GM18907 (cell line): ENCODE results near the gene SLC39A11.
"Not testable (repeated sequence)": the region's sequence is repeated elsewhere in the genome, so short reads cannot be mapped to it uniquely, and the experiment has no call there.

Experiments used
- ATAC-seq: cut with Tn5 transposase; IDR thresholded peaks from one replicate; pipeline ENCODE4 v1.9.1; 2021; ENCODE audit warnings: mild to moderate bottlenecking, moderate library complexity; ENCODE audit not compliant: unreplicated experiment

SLC39A11 gene

GRCh38 chr17:73072219-73072962 is 20.1 kb downstream of the SLC39A11 start:
- ATAC-seq: no peak

GRCh38 chr17:73071066-73071999 is 21.2 kb downstream of the SLC39A11 start:
- ATAC-seq: no peak

GRCh38 chr17:73069841-73070240 is 22.6 kb downstream of the SLC39A11 start:
- no peak for ATAC-seq

GRCh38 chr17:73069164-73069770 is 23.2 kb downstream of the SLC39A11 start:
- ATAC-seq: no peak

GRCh38 chr17:73068322-73069153 is 23.9 kb downstream of the SLC39A11 start:
- no peak for ATAC-seq

- not testable (repeated sequence) for ATAC-seq
Measured at GRCh38 chr17:73067699-73068098, 24.8 kb downstream of the SLC39A11 start.

- no peak for ATAC-seq
Measured at GRCh38 chr17:73067075-73067474, 25.4 kb downstream of the SLC39A11 start.

- ATAC-seq: no peak
Measured at GRCh38 chr17:73066148-73066884, 26.2 kb downstream of the SLC39A11 start.

- no peak for ATAC-seq
Measured at GRCh38 chr17:73065376-73065775, 27.1 kb downstream of the SLC39A11 start.

- ATAC-seq: no peak
Measured at GRCh38 chr17:73064084-73064938, 28.2 kb downstream of the SLC39A11 start.

- ATAC-seq: no peak
Measured at GRCh38 chr17:73062726-73063125, 29.8 kb downstream of the SLC39A11 start.

GRCh38 chr17:73061161-73061560 is 31.3 kb downstream of the SLC39A11 start:
- ATAC-seq: no peak

- no peak for ATAC-seq
Measured at GRCh38 chr17:73060721-73061120, 31.8 kb downstream of the SLC39A11 start.

- not testable (repeated sequence) for ATAC-seq
Measured at GRCh38 chr17:73059713-73060112, 32.8 kb downstream of the SLC39A11 start.

- ATAC-seq: no peak
Measured at GRCh38 chr17:73058022-73058421, 34.5 kb downstream of the SLC39A11 start.

GRCh38 chr17:73057196-73057595 is 35.3 kb downstream of the SLC39A11 start:
- no peak for ATAC-seq

GRCh38 chr17:73052923-73053322 is 39.6 kb downstream of the SLC39A11 start:
- ATAC-seq: no peak

- ATAC-seq: no peak
Measured at GRCh38 chr17:73050797-73051196, 41.7 kb downstream of the SLC39A11 start.

- ATAC-seq: no peak
Measured at GRCh38 chr17:73048170-73048569, 44.3 kb downstream of the SLC39A11 start.
